Upper lobe of left lung (tissue), 6 donors: ENCODE measurements around the gene POLA1. TPM values are rescaled to one million over a fixed set of nuclear protein-coding genes. Genes with fewer than 3 reads are reported as not detected.

ENCODE experiments used
- ATAC-seq, 2 donors: fragments of 200-7000 bp; cut with Tn5 transposase; one replicate each; pipeline ENCODE4 v1.9.1; 2022; ENCODE audit warnings: mild to moderate bottlenecking in 2 of 2, moderate library complexity in 2 of 2; ENCODE audit not compliant: low FRiP score in 2 of 2
- DNase-seq, 2 donors: peaks; one replicate each; pipeline ENCODE4 v3.0.0-alpha.2; 2019 to 2020
- H3K27ac ChIP-seq, 4 donors: fragments of 200-600 bp; sonication (generic); one replicate each; pipeline ENCODE4 v1.5.1; 2016 to 2019
- H3K27me3 ChIP-seq, 4 donors: fragments of 200-600 bp; sonication (generic); one replicate each; pipeline ENCODE4 v1.5.1; 2017 to 2019
- H3K36me3 ChIP-seq, 4 donors: fragments of 200-600 bp; sonication (generic); one replicate each; pipeline ENCODE4 v1.5.1; 2016 to 2019
- H3K4me1 ChIP-seq, 4 donors: fragments of 200-600 bp; sonication (generic); one replicate each; pipeline ENCODE4 v1.5.1; 2018 to 2019
- H3K4me3 ChIP-seq, 4 donors: fragments of 200-600 bp; sonication (generic); one replicate each; pipeline ENCODE4 v1.5.1; 2017 to 2019; ENCODE audit warnings: mild to moderate bottlenecking in 2 of 4, moderate library complexity in 1 of 4
- H3K9me3 ChIP-seq, 4 donors: fragments of 200-600 bp; sonication (generic); one replicate each; pipeline ENCODE4 v1.5.1; 2018 to 2019
- EP300 ChIP-seq, 4 donors: sonication (generic); formaldehyde crosslinking; IDR thresholded peaks; one replicate each; pipeline ENCODE4 v1.5.1; 2017; ENCODE audit warnings: antibody characterized with exemption in 4 of 4, control low read depth in 2 of 4
- POLR2A ChIP-seq, 4 donors: fragments of 450-650 bp; IDR thresholded peaks; one replicate each; pipeline ENCODE4 v1.5.1; 2016 to 2017; ENCODE audit warnings: antibody characterized with exemption in 4 of 4, mild to moderate bottlenecking in 2 of 4
- POLR2AphosphoS5 ChIP-seq, 2 donors: sonication (generic); formaldehyde crosslinking; IDR thresholded peaks; one replicate each; pipeline ENCODE4 v1.5.1; 2017; ENCODE audit warnings: antibody characterized with exemption in 2 of 2
- WGBS, 2 donors: methylation state at CpG; one replicate each; pipeline ENCODE4 v1.1.5; 2017 to 2018; 5-methylcytosine and 5-hydroxymethylcytosine counted together
- total RNA-seq, 6 donors: library from RNA; depleted of rRNA in 4 of 6; stranded (reverse); fragments of >200 nt in 4 of 6; gene quantifications; one replicate each; pipeline versions ENCODE4 v1.1.0 to v1.2.1, GENCODE V29; 2016 to 2021
- TF ChIP-seq, protein P1 (sequence below), 6 experiments: fragments of 450-650 bp in 4 of 6; fragments of 200-600 bp in 2 of 6; sonication (generic) in 2 of 6; IDR thresholded peaks; one replicate each; pipeline ENCODE4 v1.5.1; 2016 to 2019; ENCODE audit warnings: antibody characterized with exemption in 6 of 6
- donor health status: DM: no; HTN: no; CAD: no; lungs with moderate emphysema.
- donor health status: DM: no; HTN: yes; CAD: no; lungs with severe emphysema.

The POLA1 gene
- total RNA-seq, 6 donors from 2014 or later, result 6.3 to 15.7 (median 8.9) TPM

DNA sequence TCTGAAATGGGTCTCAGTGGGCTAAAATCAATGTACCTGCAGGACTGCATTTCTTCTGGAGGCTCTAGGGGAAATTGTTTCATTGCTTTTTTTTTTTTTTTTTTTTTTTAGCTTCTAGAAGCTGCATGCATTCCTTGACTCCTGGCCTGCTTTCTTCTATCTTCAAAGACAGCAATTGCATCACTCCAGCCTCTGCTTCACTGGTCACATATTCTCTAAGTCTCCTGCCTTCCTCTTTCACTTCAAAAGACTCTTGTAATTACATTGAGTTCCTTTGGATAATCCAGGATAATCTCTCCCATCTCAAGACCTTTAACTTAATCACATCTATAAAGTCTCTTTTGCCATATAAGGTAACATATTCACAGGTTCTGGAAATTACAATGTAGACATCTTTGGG lies 35.3 kb upstream of the POLA1 start:
- H3K9me3 ChIP-seq, result no peaks in the 10 kb centered on the region
- ATAC-seq, result no peak
- no peak overlapping the region for H3K4me3 ChIP-seq

DNA sequence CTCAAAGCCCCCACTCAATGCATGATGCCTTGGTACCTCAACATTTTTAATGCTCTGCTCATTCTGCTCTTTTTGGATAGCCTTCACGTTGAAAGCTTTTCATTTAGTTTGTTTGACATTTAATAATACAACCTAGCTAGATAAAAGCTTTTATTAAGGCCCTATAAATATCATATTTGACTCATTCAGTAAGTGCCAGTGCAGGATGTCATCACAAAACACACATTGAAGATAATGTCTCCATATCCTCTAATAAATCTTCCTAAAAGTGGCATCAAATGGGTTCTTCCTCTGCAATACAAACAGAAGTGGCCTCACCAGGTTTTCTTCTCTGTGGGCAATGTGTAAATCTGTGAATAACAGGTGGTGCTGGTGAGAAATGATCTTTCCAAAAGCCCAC lies 34.6 kb upstream of the POLA1 start:
- Histone ChIP-seq H3K27ac (no peak overlapping the region), H3K36me3 (no peaks in the 10 kb centered on the region), H3K27me3 (no peaks in the 10 kb centered on the region), H3K9me3 (no peaks in the 10 kb centered on the region), H3K4me3 (no peak overlapping the region), H3K4me1 (no peaks in the 10 kb centered on the region)
- WGBS, 2 donors, result 41 to 75% methylated on average over 1 of the region's 1 CpG
- DNase-seq (no peak), ATAC-seq (no peak)
- TF ChIP-seq, protein P1, sequence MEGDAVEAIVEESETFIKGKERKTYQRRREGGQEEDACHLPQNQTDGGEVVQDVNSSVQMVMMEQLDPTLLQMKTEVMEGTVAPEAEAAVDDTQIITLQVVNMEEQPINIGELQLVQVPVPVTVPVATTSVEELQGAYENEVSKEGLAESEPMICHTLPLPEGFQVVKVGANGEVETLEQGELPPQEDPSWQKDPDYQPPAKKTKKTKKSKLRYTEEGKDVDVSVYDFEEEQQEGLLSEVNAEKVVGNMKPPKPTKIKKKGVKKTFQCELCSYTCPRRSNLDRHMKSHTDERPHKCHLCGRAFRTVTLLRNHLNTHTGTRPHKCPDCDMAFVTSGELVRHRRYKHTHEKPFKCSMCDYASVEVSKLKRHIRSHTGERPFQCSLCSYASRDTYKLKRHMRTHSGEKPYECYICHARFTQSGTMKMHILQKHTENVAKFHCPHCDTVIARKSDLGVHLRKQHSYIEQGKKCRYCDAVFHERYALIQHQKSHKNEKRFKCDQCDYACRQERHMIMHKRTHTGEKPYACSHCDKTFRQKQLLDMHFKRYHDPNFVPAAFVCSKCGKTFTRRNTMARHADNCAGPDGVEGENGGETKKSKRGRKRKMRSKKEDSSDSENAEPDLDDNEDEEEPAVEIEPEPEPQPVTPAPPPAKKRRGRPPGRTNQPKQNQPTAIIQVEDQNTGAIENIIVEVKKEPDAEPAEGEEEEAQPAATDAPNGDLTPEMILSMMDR (IDR thresholded peaks at IDR 0.05), result no peak
- no peak for TF ChIP-seq EP300 (IDR thresholded peaks at IDR 0.05)
- no peak for TF ChIP-seq POLR2A (IDR thresholded peaks at IDR 0.05)
- no peak for TF ChIP-seq POLR2AphosphoS5 (IDR thresholded peaks at IDR 0.05)

More for the DNA sequence above, 35.3 kb upstream of the POLA1 start:
- Histone ChIP-seq H3K36me3 (no peaks in the 10 kb centered on the region), H3K4me1 (no peaks in the 10 kb centered on the region), H3K27me3 (no peaks in the 10 kb centered on the region), H3K27ac (no peak overlapping the region)
- no peak for DNase-seq
- TF ChIP-seq POLR2AphosphoS5 (IDR thresholded peaks at IDR 0.05) (no peak), POLR2A (IDR thresholded peaks at IDR 0.05) (no peak)

DNA sequence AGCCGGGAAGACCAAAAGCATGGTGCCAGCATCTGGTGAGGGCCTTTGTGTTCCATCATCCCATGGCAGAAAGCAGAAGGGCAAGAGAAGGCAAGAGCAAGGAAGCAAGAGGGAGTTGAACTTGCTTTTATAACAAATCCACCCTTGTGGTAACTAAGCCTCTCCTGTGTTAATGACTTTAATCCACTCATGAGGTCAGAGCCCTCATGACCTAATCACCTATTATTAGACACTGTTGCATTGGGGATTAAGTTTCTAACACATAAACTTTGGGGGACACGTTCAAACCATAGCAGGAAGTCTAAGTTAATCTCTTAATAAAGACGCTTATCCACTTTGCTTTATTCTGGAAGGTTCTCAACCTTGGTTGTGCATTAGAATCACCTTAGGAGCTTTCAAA lies 34.1 kb upstream of the POLA1 start:
- DNase-seq (no peak), ATAC-seq (no peak)
- Histone ChIP-seq H3K27ac (no peak overlapping the region), H3K36me3 (no peaks in the 10 kb centered on the region), H3K4me1 (no peaks in the 10 kb centered on the region), H3K27me3 (no peaks in the 10 kb centered on the region), H3K4me3 (no peak overlapping the region), H3K9me3 (no peaks in the 10 kb centered on the region)
- WGBS, 2 donors, result 74 to 89% methylated on average over 3 of the region's 3 CpGs
- TF ChIP-seq EP300 (IDR thresholded peaks at IDR 0.05), result no peak
- TF ChIP-seq, protein P1 (IDR thresholded peaks at IDR 0.05), result no peak
- TF ChIP-seq POLR2AphosphoS5 (IDR thresholded peaks at IDR 0.05), result no peak
- no peak for TF ChIP-seq POLR2A (IDR thresholded peaks at IDR 0.05)

DNA sequence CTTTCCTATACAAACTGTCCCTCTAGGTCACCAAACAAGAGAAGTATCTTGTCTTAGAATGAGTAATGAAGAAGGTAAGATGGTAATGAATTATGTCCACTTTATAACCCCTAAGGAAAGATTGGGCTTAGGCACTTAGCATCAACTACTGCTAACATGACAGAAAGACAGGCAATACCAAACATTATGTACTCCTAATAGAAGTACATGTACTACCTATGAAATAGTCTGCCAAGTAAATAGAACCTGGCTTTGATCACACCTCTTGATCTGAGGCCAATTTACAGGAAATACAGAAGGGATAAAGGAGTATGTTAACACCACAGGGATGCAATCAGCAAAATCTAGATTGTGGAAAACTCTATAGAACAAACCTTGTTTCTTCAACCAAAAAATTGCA lies 32.4 kb upstream of the POLA1 start:
- DNase-seq (no peak), ATAC-seq (no peak)
- Histone ChIP-seq H3K4me1 (no peaks in the 10 kb centered on the region), H3K4me3 (no peak overlapping the region), H3K36me3 (no peaks in the 10 kb centered on the region), H3K27ac (no peak overlapping the region), H3K27me3 (no peaks in the 10 kb centered on the region), H3K9me3 (no peaks in the 10 kb centered on the region)
- TF ChIP-seq EP300 (IDR thresholded peaks at IDR 0.05), result no peak
- TF ChIP-seq, protein P1 (IDR thresholded peaks at IDR 0.05), result no peak
- no peak for TF ChIP-seq POLR2A (IDR thresholded peaks at IDR 0.05)
- no peak for TF ChIP-seq POLR2AphosphoS5 (IDR thresholded peaks at IDR 0.05)

DNA sequence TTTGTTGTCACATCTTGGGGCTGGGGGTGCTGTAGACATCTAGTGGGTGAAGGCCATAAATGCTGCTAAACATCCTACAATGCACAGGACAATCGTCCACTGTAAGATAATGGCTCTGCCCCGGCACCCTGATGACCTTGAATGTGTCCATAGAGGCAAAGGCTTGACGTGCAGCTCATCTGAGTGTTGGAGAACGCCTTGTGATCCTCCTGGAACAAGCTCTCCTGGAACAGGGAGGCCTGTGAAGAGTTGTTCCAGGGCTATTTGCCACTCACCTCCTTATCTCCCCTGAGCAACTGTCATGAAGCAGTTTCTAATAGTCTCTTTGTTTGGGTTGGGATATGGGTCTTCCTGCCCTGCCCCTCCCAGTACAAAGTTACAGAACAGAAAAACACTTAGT lies 31.4 kb upstream of the POLA1 start:
- Histone ChIP-seq H3K27ac (no peak overlapping the region), H3K4me1 (no peaks in the 10 kb centered on the region), H3K27me3 (no peaks in the 10 kb centered on the region), H3K36me3 (no peaks in the 10 kb centered on the region), H3K9me3 (no peaks in the 10 kb centered on the region), H3K4me3 (no peak overlapping the region)
- no peak for TF ChIP-seq POLR2A (IDR thresholded peaks at IDR 0.05)
- TF ChIP-seq, protein P1 (IDR thresholded peaks at IDR 0.05), result no peak
- TF ChIP-seq POLR2AphosphoS5 (IDR thresholded peaks at IDR 0.05), result no peak
- TF ChIP-seq EP300 (IDR thresholded peaks at IDR 0.05), result no peak
- ATAC-seq (no peak), DNase-seq (no peak)
- WGBS, 2 donors, result 50% methylated on average over 4 of the region's 4 CpGs; no CpG with 5 or more reads in 1 of the 2 donors
